Rectal smooth muscle tissue (tissue), 1 donor: Measurements from ENCODE around the gene DYNC2H1.

Experiments used
- H3K27ac ChIP-seq: one replicate; pipeline ENCODE4 v1.7.0; 2013; ENCODE audit warnings: low read depth, low read length, inconsistent platforms
- H3K27me3 ChIP-seq: one replicate; pipeline ENCODE4 v1.7.0; 2013; ENCODE audit warnings: low read length; ENCODE audit not compliant: control insufficient read depth, insufficient read depth
- H3K36me3 ChIP-seq: one replicate; pipeline ENCODE4 v1.7.0; 2013; ENCODE audit warnings: low read length; ENCODE audit not compliant: control insufficient read depth, insufficient read depth
- H3K4me1 ChIP-seq: one replicate; pipeline ENCODE4 v1.7.0; 2013; ENCODE audit warnings: low read length; ENCODE audit not compliant: control insufficient read depth, insufficient read depth
- H3K4me3 ChIP-seq: one replicate; pipeline ENCODE4 v1.7.0; 2013; ENCODE audit warnings: low read length
- H3K9ac ChIP-seq: one replicate; pipeline ENCODE4 v1.7.0; 2013; ENCODE audit warnings: low read length

Gene DYNC2H1

GRCh38 chr11:103453915-103454709 is 344.9 kb downstream of the DYNC2H1 start:
- Histone ChIP-seq H3K4me1 (no peaks in the 10 kb centered on the region), H3K4me3 (no peak overlapping the region), H3K36me3 (no peaks in the 10 kb centered on the region), H3K9ac (no peak overlapping the region), H3K27me3 (no peaks in the 10 kb centered on the region), H3K27ac (no peak overlapping the region)

GRCh38 chr11:103464420-103464819 is 355.2 kb downstream of the DYNC2H1 start:
- Histone ChIP-seq H3K4me3 (no peak overlapping the region), H3K9ac (no peak overlapping the region), H3K36me3 (no peaks in the 10 kb centered on the region), H3K27ac (no peak overlapping the region), H3K27me3 (no peaks in the 10 kb centered on the region), H3K4me1 (no peaks in the 10 kb centered on the region)

- Histone ChIP-seq H3K4me3 (no peak overlapping the region), H3K9ac (no peak overlapping the region), H3K4me1 (no peaks in the 10 kb centered on the region), H3K27ac (no peak overlapping the region), H3K27me3 (no peaks in the 10 kb centered on the region), H3K36me3 (no peaks in the 10 kb centered on the region)
Observed at GRCh38 chr11:103465555-103466140, 356.4 kb downstream of the DYNC2H1 start.

GRCh38 chr11:103471546-103471945 is 362.3 kb downstream of the DYNC2H1 start:
- Histone ChIP-seq H3K27ac (no peak overlapping the region), H3K27me3 (no peaks in the 10 kb centered on the region), H3K4me1 (no peaks in the 10 kb centered on the region), H3K9ac (no peak overlapping the region), H3K36me3 (no peaks in the 10 kb centered on the region), H3K4me3 (no peak overlapping the region)

- H3K27me3 ChIP-seq, result no peaks in the 10 kb centered on the region
- no peak overlapping the region for H3K4me3 ChIP-seq
- no peak overlapping the region for H3K27ac ChIP-seq
- H3K4me1 ChIP-seq, result no peaks in the 10 kb centered on the region
- H3K36me3 ChIP-seq, result no peaks in the 10 kb centered on the region
- no peak overlapping the region for H3K9ac ChIP-seq
Observed at GRCh38 chr11:103476874-103477273, 367.6 kb downstream of the DYNC2H1 start.

- no peak overlapping the region for H3K9ac ChIP-seq
- no peak overlapping the region for H3K4me3 ChIP-seq
- no peaks in the 10 kb centered on the region for H3K4me1 ChIP-seq
- H3K27me3 ChIP-seq, result no peaks in the 10 kb centered on the region
- H3K27ac ChIP-seq, result no peak overlapping the region
- H3K36me3 ChIP-seq, result no peaks in the 10 kb centered on the region
Observed at GRCh38 chr11:103480421-103480820, 371.2 kb downstream of the DYNC2H1 start.

GRCh38 chr11:103483996-103484395 is 374.8 kb downstream of the DYNC2H1 start:
- no peak overlapping the region for H3K9ac ChIP-seq
- H3K4me3 ChIP-seq, result no peak overlapping the region
- H3K4me1 ChIP-seq, result no peaks in the 10 kb centered on the region
- H3K27ac ChIP-seq, result no peak overlapping the region
- no peaks in the 10 kb centered on the region for H3K27me3 ChIP-seq
- no peaks in the 10 kb centered on the region for H3K36me3 ChIP-seq

GRCh38 chr11:103484545-103484944 is 375.3 kb downstream of the DYNC2H1 start:
- no peak overlapping the region for H3K9ac ChIP-seq
- H3K27ac ChIP-seq, result no peak overlapping the region
- H3K4me3 ChIP-seq, result no peak overlapping the region

GRCh38 chr11:103486604-103487003 is 377.4 kb downstream of the DYNC2H1 start:
- H3K4me1 ChIP-seq, result no peaks in the 10 kb centered on the region
- no peak overlapping the region for H3K9ac ChIP-seq
- no peaks in the 10 kb centered on the region for H3K27me3 ChIP-seq
- H3K27ac ChIP-seq, result no peak overlapping the region
- H3K36me3 ChIP-seq, result no peaks in the 10 kb centered on the region
- H3K4me3 ChIP-seq, result no peak overlapping the region

More at GRCh38 chr11:103484545-103484944, 375.3 kb downstream of the DYNC2H1 start:
- no peaks in the 10 kb centered on the region for H3K4me1 ChIP-seq
- H3K36me3 ChIP-seq, result no peaks in the 10 kb centered on the region
- no peaks in the 10 kb centered on the region for H3K27me3 ChIP-seq

- Histone ChIP-seq H3K27ac (no peak overlapping the region), H3K27me3 (no peaks in the 10 kb centered on the region), H3K4me1 (no peaks in the 10 kb centered on the region), H3K4me3 (no peak overlapping the region), H3K9ac (no peak overlapping the region), H3K36me3 (no peaks in the 10 kb centered on the region)
Observed at GRCh38 chr11:103487113-103487512, 377.9 kb downstream of the DYNC2H1 start.

GRCh38 chr11:103488031-103488461 is 378.8 kb downstream of the DYNC2H1 start:
- Histone ChIP-seq H3K4me1 (no peaks in the 10 kb centered on the region), H3K27me3 (no peaks in the 10 kb centered on the region), H3K4me3 (no peak overlapping the region), H3K36me3 (no peaks in the 10 kb centered on the region), H3K27ac (no peak overlapping the region), H3K9ac (no peak overlapping the region)

GRCh38 chr11:103488579-103488978 is 379.4 kb downstream of the DYNC2H1 start:
- Histone ChIP-seq H3K4me3 (no peak overlapping the region), H3K27me3 (no peaks in the 10 kb centered on the region), H3K27ac (no peak overlapping the region), H3K4me1 (no peaks in the 10 kb centered on the region), H3K36me3 (no peaks in the 10 kb centered on the region), H3K9ac (no peak overlapping the region)

GRCh38 chr11:103491777-103492176 is 382.6 kb downstream of the DYNC2H1 start:
- no peaks in the 10 kb centered on the region for H3K4me1 ChIP-seq
- H3K27ac ChIP-seq, result no peak overlapping the region
- no peak overlapping the region for H3K9ac ChIP-seq
- H3K4me3 ChIP-seq, result no peak overlapping the region
- no peaks in the 10 kb centered on the region for H3K36me3 ChIP-seq
- H3K27me3 ChIP-seq, result no peaks in the 10 kb centered on the region
